Activated CD4-positive, alpha-beta T cell treated with anti-CD3 and anti-CD28 coated beads for 48 hours (primary cell): ENCODE measurements around the gene MIA3.
"Not testable (repeated sequence)": the region's sequence is repeated elsewhere in the genome, so short reads cannot be mapped to it uniquely, and the experiment has no call there.

Experiments
- DNase-seq: peaks from one replicate; pipeline ENCODE4 v3.0.0-alpha.2; 2020

The MIA3 gene, protein sequence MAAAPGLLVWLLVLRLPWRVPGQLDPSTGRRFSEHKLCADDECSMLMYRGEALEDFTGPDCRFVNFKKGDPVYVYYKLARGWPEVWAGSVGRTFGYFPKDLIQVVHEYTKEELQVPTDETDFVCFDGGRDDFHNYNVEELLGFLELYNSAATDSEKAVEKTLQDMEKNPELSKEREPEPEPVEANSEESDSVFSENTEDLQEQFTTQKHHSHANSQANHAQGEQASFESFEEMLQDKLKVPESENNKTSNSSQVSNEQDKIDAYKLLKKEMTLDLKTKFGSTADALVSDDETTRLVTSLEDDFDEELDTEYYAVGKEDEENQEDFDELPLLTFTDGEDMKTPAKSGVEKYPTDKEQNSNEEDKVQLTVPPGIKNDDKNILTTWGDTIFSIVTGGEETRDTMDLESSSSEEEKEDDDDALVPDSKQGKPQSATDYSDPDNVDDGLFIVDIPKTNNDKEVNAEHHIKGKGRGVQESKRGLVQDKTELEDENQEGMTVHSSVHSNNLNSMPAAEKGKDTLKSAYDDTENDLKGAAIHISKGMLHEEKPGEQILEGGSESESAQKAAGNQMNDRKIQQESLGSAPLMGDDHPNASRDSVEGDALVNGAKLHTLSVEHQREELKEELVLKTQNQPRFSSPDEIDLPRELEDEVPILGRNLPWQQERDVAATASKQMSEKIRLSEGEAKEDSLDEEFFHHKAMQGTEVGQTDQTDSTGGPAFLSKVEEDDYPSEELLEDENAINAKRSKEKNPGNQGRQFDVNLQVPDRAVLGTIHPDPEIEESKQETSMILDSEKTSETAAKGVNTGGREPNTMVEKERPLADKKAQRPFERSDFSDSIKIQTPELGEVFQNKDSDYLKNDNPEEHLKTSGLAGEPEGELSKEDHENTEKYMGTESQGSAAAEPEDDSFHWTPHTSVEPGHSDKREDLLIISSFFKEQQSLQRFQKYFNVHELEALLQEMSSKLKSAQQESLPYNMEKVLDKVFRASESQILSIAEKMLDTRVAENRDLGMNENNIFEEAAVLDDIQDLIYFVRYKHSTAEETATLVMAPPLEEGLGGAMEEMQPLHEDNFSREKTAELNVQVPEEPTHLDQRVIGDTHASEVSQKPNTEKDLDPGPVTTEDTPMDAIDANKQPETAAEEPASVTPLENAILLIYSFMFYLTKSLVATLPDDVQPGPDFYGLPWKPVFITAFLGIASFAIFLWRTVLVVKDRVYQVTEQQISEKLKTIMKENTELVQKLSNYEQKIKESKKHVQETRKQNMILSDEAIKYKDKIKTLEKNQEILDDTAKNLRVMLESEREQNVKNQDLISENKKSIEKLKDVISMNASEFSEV (N-terminal part only)

DNA sequence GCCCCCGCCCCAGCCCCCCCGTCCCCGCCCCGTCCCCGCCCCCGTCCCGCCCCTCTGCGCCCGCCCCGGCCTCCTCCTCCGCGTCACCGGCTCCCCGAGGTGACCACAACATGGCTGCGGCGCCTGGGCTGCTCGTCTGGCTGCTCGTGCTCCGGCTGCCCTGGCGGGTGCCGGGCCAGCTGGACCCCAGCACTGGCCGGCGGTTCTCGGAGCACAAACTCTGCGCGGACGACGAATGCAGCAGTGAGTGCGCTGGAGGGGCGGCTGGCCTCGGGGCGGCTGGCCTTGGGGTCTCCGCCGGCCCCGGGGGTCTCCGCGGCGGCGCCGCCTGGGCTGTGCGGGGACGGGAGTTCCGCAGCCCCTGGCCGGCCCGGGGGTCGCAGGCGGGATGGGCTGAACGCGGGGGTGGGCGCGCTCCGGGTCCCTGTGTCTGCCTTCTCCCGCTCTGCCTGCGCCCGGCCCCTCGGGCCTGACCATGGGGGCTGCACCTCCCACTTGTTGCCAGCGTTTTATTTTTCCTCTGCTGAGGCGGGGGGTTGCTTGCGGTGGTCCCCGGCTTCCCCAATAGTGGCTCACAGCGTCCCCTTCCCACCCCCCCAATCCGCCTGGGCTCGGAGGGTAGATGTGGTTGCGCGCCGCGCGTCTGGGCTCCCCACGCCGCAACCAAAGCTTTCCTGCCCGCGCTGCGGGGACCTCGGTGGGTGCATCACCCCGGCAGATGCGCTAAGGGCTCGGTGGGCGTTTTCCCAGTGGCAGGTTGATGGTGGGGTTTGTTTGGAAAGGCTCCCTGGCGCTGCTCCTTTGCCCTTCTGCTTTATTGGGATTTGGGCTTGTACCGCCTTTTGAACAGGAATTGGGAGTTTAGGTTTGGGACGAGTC, at the start of gene MIA3:
TSS of gene MIA3 (plus strand) at position 97 of the 879 bp plus-strand sequence. CDS start at position 111, 14 bp downstream.
- DNase-seq = peak; percentile 81

GRCh38 chr1:222570837-222571236, 47.1 kb upstream of the MIA3 start:
- DNase-seq = no peak

- no peak for DNase-seq
These were observed 38.6 kb upstream of the MIA3 start for GRCh38 chr1:222579316-222579715.

GRCh38 chr1:222582099-222582774, 35.7 kb upstream of the MIA3 start:
- no peak for DNase-seq

GRCh38 chr1:222583079-222583478, 34.8 kb upstream of the MIA3 start:
- DNase-seq = no peak

DNA sequence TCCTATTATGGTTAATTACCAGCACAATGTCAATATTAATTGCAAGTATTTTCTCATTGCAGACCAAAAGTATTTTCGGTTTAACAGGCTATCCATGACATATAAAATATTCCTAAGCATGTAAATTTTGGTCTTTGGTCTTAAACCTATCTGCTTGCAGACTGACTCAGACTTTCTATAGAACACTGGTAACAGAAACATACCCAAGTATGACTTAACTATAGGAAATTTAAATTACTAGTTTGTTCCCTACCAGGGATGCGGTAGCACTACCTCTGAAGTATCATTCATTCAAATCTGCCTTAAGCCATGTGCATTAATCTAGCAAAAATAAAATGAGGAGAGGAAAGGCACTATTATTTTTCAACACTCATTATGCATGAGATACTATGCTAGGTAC, 31.1 kb upstream of the MIA3 start:
- no peak for DNase-seq

- no peak for DNase-seq
These were observed 29.8 kb upstream of the MIA3 start for GRCh38 chr1:222588135-222588534.

DNA sequence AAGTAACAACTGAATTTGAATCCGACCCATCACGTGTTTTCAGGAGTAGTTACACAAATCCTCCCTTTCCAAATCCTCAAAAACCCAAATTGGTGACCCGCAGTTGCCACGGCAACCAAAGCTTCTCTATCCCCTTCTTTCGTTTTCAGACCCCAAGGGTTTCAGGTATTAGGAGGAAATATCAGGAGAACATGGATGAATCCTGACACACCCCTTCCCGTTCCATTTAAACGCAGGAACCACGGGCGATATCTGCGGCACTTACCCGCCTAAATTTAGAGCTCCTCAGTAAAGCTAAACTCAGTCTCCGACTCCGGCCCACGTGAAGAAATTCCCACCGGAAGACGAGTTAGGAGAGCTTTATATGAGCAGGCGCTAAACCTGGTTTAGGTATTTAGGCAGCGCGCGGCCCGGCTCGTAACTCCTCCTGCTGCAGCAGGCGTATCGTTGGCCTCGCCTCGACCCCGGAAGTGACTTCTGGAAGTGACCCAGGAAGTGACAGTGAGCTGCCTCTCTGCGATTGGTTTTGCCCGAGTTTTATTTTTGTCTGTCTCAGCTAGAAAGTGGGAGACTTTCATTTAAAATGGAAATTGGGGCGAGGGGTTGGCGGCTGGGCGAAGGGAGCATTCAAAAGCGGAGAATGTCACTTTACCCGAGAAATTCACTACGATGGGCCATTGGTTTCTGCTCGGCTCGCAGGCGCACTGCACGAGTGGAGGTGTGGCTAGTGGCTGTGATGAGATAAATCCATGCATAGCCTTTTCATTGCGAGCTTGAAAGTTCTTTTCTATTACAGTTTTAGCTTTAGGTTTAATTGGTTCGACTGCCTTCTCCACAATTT, 28.2 kb upstream of the MIA3 start, which contains the start of gene TAF1A:
TSS of gene TAF1A (minus strand) at position 472 of the 841 bp plus-strand sequence.
- DNase-seq = peak; percentile 91

DNA sequence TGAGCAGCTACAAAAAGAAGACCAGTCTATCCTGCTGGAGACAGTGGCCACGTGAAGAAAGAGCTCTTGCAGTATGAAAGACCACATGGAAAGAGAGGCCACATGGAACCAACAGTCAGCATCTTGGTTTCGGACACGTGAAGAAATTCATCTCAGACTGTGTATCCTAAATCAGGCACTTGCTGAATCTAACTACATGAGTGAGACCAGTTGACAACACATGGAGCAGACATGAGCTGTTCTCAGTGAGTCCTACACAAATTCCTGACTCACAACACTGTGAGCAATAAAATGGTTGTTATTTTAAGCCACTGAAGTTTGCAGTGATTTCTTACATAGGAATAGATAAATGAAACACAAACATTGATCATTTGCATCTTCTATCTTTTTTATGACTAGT, 25.7 kb upstream of the MIA3 start:
- DNase-seq = no peak

DNA sequence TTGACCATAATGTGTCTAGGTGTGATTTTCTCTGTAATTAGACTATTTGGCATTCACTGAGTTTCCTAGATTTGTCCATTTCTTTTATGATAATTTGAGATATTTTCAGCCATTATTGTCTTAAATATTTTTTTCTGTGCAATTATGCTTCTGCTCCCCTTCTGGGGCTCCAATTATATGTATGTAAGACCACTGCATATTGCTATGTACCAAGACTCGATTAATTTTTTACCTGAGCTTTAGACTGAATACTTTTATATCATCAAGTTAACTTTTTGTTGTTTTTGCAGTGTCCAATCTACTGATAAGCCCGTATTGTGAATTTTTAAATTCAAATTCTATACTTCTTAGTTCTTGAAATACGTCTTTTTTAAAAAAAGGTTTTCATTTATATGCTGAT, 23.1 kb upstream of the MIA3 start:
- DNase-seq = no peak

GRCh38 chr1:222596696-222597095, 21.2 kb upstream of the MIA3 start:
- DNase-seq = no peak

GRCh38 chr1:222600281-222600680, 17.6 kb upstream of the MIA3 start:
- DNase-seq = no peak

GRCh38 chr1:222601257-222601656, 16.6 kb upstream of the MIA3 start:
- no peak for DNase-seq

- DNase-seq = no peak
These were observed 11.1 kb upstream of the MIA3 start for GRCh38 chr1:222606757-222607156.

DNA sequence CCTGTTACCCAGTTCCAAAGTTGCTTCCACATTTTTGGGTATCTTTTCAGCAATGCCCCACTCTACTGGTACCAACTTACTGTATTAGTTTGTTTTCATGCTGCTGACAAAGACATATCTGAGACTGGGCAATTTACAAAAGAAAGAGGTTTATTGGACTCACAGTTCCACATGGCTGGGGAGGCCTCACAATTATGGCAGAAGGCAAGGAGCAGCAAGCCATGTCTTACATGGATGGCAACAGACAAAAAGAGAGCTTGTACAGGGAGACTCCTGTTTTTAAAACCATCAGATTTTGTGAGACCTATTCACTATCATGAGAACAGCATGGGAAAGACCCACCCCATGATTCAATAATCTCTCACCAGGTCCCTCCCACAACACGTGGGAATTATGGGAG, 8.8 kb upstream of the MIA3 start:
- DNase-seq = not testable (repeated sequence)

- DNase-seq = no peak
These were observed 7.2 kb upstream of the MIA3 start for GRCh38 chr1:222610728-222611127.

GRCh38 chr1:222613627-222614026, 4.3 kb upstream of the MIA3 start:
- DNase-seq = no peak

DNA sequence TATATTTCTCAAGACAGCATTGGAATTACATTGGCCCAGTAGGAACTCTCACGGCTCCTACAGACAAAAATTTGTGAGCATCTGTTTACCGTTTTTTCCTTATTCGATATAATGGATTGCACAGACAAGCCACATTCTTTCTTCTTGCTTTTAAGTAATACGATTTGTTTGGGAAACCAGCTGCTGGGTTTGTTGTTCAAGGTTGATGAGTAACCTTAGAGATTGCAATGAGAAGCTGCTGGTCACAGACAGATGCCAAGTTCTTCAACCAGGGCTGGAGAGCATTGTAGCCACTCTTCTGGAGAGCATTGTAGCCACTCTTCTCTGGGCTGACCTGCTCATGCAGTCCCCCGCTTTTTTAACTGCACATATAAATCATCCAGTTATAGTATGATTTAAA, 1.4 kb upstream of the MIA3 start:
- DNase-seq = no peak

DNA sequence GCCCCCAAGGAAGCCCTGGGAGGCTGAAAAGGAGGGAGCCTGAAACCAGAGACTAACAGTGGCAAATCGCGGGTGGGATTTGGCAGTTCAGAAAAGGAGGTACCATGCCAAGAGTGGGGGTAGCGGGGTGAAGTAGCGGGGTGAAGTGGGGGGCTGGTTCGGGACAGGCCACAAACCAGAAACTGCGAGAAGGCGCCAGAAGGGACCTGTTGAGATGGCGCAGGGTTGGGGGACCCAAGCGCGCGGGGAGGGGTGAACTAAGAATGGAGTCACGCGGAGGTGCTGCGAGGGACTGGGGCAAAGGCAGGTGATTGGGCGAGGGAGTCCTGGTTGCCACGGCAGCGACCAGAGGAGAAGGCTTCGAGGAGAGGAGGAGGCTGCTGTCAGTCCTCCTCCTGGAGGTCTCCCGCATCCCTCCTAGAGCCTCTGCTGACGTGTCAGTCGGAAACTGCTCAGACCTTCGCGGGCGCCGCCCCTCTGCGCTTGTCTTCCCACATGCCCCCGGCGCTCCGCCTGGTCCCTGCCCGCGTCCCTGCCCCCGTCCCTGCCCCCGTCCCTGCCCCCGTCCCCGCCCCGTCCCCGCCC, 438 bp upstream of the MIA3 start:
- peak; percentile 92 for DNase-seq
